ENCODE data around the gene NHERF2. TPM values are rescaled to one million over a fixed set of nuclear protein-coding genes. Genes with fewer than 3 reads are reported as not detected.

The NHERF2 gene
- total RNA-seq, 2 donors from 2014 or later = 66.0 to 84.1 TPM

DNA sequence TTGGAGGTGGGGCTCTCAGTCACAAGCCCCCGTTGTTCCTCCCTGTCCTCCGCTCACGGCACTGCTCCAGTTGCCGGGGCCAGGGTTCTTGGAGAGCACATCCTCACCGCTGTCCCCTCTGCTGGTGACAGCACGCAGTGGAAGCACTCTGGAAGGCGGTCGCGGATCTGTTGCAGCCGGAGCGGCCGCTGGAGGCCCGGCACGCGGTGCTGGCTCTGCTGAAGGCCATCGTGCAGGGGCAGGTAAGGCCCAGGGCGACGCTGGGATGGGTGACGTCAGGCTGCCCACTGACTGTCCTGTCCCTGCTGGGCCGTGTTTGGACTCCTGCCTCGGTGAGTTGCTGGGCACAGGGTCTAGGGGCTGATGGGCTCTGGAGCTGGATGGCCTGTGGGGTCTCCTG is 26.5 kb downstream of the NHERF2 start:
- DNase-seq (ENCODE audit: low spot score) = no peak
- TF ChIP-seq, protein P1, sequence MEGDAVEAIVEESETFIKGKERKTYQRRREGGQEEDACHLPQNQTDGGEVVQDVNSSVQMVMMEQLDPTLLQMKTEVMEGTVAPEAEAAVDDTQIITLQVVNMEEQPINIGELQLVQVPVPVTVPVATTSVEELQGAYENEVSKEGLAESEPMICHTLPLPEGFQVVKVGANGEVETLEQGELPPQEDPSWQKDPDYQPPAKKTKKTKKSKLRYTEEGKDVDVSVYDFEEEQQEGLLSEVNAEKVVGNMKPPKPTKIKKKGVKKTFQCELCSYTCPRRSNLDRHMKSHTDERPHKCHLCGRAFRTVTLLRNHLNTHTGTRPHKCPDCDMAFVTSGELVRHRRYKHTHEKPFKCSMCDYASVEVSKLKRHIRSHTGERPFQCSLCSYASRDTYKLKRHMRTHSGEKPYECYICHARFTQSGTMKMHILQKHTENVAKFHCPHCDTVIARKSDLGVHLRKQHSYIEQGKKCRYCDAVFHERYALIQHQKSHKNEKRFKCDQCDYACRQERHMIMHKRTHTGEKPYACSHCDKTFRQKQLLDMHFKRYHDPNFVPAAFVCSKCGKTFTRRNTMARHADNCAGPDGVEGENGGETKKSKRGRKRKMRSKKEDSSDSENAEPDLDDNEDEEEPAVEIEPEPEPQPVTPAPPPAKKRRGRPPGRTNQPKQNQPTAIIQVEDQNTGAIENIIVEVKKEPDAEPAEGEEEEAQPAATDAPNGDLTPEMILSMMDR (IDR thresholded peaks at IDR 0.05) = no peak
- Histone ChIP-seq H3K4me1 (ENCODE audit: control insufficient read depth in 1 of 2, low read depth in 2 of 2) (peaks cover 6 to 10% of the 10 kb centered on the region in 2 donors), H3K4me3 (no peak overlapping the region), H3K27ac (no peak overlapping the region), H3K36me3 (peaks cover 33% of the 10 kb centered on the region), H3K9me3 (no peaks in the 10 kb centered on the region), H3K27me3 (replicated peaks; ENCODE audit: insufficient read depth) (no peaks in the 10 kb centered on the region)
- ATAC-seq (ENCODE audit: insufficient number of reproducible peaks, low FRiP score, low read depth) = no peak

DNA sequence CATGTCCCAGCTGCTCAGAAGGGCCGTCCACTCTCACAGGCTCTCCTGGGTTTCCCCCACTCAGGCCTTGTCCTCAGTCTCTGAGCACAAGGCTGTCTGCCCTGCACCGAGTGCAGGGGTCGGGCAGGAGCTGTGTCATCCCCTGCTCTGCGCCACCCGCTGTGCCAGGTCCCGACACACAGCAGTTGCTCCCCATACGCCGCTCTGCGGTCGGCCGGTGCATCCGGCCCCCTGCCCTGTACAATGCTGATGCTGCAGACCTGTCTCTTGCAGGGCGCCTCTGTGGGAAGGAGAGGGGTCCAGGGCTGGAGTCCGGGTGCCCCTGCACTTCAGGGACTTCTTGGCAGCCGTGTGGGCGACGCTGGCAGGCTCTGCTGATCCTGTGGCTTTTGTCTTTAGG is 27.2 kb downstream of the NHERF2 start:
- no peak overlapping the region for H3K27ac ChIP-seq
- H3K4me3 ChIP-seq = no peak overlapping the region
- peaks cover 2 to 3% of the 10 kb centered on the region in 2 donors for H3K4me1 ChIP-seq (ENCODE audit: control insufficient read depth in 1 of 2, low read depth in 2 of 2)
- DNase-seq (ENCODE audit: low spot score) = no peak
- no peaks in the 10 kb centered on the region for H3K9me3 ChIP-seq
- no peaks in the 10 kb centered on the region for H3K27me3 ChIP-seq (replicated peaks; ENCODE audit: insufficient read depth)
- ATAC-seq (ENCODE audit: insufficient number of reproducible peaks, low FRiP score, low read depth) = no peak
- H3K36me3 ChIP-seq = peaks cover 38% of the 10 kb centered on the region
- TF ChIP-seq, protein P1 (IDR thresholded peaks at IDR 0.05) = no peak

DNA sequence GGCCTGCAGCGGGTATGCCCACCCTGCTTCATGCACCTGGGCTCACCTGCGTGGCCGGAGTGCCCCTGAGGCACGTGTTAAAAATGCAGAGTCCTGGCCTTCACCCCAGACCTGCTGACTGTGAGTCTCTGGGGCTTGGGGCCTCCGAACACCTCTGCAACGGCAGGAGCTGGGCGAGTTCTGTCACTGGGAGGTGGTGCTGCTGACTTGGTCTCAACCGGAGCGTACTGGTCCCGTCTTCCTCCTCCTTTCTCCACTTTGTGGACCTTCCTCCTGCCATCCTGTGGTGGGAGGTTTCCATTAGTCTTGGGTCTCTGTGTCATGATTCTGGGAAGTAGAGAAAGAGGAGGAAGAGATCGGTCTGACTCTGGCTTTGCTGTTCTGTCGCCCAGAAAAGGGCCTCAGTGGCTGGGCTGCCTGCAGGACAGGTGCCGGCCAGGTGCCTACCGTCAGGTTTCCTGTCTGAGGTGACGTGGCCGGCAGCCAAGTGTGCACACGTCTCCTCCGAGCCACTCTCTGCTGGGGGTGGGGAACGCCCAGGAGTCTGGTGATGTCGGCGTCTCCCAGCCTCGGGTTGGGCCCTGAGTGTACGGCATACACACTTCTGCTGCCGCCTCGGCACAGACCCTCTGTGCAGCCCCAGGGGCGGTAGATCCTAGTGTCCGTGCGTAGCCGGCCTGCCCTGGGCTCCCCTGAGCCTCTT is 28.0 kb downstream of the NHERF2 start:
- no peak overlapping the region for H3K27ac ChIP-seq

DNA sequence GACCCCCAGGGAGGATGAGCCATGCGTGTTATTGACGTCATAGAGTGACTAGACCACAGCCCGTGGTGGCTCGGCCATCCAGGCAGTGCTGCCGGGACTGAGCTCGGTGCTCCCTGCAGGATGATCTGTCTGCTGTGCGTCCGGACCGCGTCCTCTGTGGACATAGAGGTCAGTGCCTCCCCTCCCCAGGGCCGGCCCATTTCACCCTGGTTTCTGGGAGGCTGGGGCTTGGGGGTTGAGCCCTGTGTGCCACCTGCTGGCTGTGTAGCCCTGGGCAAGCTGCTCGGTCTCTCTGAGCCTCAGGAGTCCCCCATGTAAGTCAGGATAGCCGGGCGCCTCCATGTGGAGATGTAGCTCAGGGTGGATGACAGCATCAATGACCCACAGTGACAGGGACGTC is 29.4 kb downstream of the NHERF2 start:
- Histone ChIP-seq H3K9me3 (no peaks in the 10 kb centered on the region), H3K4me3 (no peak overlapping the region), H3K4me1 (ENCODE audit: control insufficient read depth in 1 of 2, low read depth in 2 of 2) (no peaks in the 10 kb centered on the region), H3K36me3 (peaks cover 35% of the 10 kb centered on the region), H3K27me3 (replicated peaks; ENCODE audit: insufficient read depth) (no peaks in the 10 kb centered on the region), H3K27ac (no peak overlapping the region)
- TF ChIP-seq, protein P1 (IDR thresholded peaks at IDR 0.05) = no peak
- no peak for ATAC-seq (ENCODE audit: insufficient number of reproducible peaks, low FRiP score, low read depth)
- no peak for DNase-seq (ENCODE audit: low spot score)

More for the DNA sequence above, 28.0 kb downstream of the NHERF2 start:
- H3K9me3 ChIP-seq = no peaks in the 10 kb centered on the region
- DNase-seq (ENCODE audit: low spot score) = no peak
- H3K4me3 ChIP-seq = no peak overlapping the region
- no peak for ATAC-seq (ENCODE audit: insufficient number of reproducible peaks, low FRiP score, low read depth)
- H3K27me3 ChIP-seq (replicated peaks; ENCODE audit: insufficient read depth) = no peaks in the 10 kb centered on the region
- H3K36me3 ChIP-seq = peaks cover 38% of the 10 kb centered on the region
- no peaks in the 10 kb centered on the region for H3K4me1 ChIP-seq (ENCODE audit: control insufficient read depth in 1 of 2, low read depth in 2 of 2)
- TF ChIP-seq, protein P1 (IDR thresholded peaks at IDR 0.05) = no peak

DNA sequence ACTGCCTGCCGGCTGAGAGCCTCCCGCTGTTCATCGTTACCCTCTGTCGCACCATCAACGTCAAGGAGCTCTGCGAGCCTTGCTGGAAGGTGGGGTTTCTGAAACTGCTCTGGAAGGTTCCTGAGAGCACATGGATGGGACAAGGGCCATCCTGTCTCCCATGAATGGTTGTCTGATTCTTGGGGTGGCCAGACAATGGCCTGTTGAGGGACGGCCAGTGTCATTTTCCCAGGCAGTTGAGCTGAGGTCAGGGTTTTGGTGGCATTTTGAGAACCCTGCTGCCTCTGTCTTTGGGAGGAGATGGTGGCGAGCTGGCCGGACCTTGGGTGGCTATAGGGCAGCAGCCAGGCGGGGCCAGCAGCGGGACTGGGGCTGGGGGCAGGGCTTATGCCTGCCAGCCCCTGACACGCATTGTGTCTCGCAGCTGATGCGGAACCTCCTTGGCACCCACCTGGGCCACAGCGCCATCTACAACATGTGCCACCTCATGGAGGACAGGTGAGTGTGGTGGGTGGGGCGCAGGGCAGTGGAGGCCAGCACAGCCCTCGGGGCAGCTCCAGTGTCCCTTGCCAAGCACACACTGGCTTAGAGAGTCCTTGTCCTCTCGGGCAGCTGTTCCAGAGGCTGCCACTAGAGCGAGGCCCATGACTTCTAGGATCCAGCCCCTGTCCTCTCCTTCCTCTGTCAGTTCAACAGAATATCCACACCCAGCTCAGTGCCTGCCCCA is 30.1 kb downstream of the NHERF2 start:
- H3K27ac ChIP-seq = no peak overlapping the region
- no peak for ATAC-seq (ENCODE audit: insufficient number of reproducible peaks, low FRiP score, low read depth)
- H3K27me3 ChIP-seq (replicated peaks; ENCODE audit: insufficient read depth) = no peaks in the 10 kb centered on the region
- DNase-seq (ENCODE audit: low spot score) = no peak
- H3K9me3 ChIP-seq = no peaks in the 10 kb centered on the region
- no peak overlapping the region for H3K4me3 ChIP-seq
- peaks cover 36% of the 10 kb centered on the region for H3K36me3 ChIP-seq
- H3K4me1 ChIP-seq (ENCODE audit: control insufficient read depth in 1 of 2, low read depth in 2 of 2) = no peaks in the 10 kb centered on the region
- TF ChIP-seq, protein P1 (IDR thresholded peaks at IDR 0.05) = no peak
